HG03196 (cell line): Measurements from ENCODE around the gene CCNA1.

Experiments
- ATAC-seq: cut with Tn5 transposase; IDR thresholded peaks from one replicate; pipeline ENCODE4 v1.9.1; 2021; ENCODE audit not compliant: unreplicated experiment

Gene CCNA1

DNA sequence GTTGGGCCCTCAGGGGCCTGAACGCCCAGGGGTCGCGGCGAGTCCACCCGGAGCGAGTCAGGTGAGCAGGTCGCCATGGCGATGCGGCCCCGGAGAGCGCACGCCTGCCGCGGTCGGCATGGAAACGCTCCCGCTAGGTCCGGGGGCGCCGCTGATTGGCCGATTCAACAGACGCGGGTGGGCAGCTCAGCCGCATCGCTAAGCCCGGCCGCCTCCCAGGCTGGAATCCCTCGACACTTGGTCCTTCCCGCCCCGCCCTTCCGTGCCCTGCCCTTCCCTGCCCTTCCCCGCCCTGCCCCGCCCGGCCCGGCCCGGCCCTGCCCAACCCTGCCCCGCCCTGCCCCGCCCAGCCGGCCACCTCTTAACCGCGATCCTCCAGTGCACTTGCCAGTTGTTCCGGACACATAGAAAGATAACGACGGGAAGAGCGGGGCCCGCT, at the start of gene CCNA1:
Gene CCNA1 (plus strand): TSS at position 390 of the 439 bp plus-strand sequence. CDS start 562 bp downstream, outside the sequence.
- peak; percentile 58 for ATAC-seq

DNA sequence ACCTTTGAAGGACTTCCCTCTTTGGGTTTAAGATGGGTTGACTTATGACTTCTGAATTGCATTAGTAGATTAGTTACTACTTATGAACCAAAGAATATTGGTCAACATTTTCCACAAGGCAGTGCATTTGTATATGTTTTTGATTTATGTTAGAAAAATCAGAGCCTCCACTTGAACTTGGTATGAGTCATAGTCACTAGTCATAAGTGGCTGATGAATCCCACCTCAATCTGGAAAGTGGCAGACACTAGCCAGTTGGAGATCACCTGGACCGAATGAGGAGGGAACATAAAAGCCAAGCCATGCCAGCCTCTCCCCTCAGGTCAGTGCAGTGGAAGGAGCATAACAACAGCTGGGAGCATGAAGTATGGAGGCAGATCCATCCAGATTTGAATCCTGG, 46.8 kb upstream of the CCNA1 start:
- no peak for ATAC-seq

DNA sequence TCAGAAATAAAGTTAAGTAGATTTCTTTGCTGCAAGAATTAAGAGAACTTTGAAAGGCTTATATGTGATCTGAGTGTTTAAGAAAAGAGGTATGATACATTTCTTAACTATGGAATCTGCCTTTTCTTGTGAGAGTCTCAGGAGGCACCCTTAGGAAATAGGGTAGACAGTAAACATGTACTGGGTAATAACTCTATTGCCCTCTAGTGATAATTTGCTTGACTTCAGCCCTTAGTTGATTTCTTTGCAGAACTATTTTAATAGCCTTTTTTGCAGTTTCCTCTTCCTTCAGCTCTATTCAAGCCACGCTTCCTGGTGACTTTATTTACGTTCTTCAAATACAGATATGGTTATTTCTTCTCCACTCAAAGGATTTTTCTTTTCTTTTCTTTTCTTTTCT, 37.0 kb upstream of the CCNA1 start:
- no peak for ATAC-seq

DNA sequence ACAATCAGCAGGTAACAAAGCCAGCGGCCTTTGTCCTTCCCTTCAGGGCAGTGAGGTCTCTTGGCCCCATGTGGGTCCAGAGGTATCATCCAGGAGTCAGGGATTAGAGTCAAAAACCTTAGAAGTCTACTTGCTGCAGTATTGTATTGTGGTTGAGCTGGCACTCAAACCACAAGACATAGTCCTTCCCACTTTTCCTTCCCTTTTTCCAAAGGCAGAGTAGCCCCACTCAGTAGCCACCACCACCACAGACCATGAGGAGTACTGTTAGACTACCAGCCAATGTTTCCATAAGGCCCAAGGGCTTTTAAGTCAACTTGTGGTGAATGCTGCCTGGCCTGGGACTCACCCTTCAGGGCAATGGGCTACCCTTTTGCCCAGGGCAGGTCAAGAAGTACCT, 27.1 kb upstream of the CCNA1 start:
- no peak for ATAC-seq

DNA sequence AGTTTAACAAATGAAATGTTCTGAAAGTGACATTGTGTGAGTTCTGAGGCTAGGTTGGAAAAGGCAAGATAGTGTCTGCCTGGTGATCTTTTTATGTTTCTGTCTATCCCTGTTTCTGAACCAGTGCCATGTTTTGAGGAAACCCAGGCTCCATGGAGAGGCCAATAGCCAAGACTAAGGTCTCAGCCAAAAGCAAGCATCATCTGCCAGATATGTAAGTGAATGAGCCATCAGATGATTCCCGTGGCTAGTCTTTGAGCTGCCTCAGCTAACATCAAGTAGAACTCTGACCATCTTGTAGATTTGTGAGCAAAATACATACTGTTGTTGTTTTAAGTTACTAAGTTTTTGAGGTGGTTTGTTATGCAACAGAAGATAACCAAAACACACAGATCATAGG, 19.6 kb upstream of the CCNA1 start:
- no peak for ATAC-seq

DNA sequence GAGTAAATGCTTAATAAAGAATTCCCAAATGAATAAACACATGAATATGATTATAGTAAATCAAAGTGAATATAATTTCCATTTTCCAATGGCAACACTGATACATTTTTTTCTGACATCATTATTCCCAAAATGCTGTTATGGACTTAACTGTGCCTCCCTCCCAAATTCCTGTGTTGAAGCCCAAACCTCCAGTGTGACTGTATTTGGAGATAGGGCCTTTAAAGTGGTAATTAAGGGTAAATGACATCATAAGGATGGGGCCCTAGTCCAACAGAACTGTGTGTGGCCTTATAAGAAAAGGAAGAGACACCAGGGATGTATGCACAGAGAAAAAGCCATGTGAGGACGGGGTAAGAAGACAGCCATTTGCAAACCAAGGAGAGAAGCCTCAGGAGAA, 19.1 kb upstream of the CCNA1 start:
- no peak for ATAC-seq

DNA sequence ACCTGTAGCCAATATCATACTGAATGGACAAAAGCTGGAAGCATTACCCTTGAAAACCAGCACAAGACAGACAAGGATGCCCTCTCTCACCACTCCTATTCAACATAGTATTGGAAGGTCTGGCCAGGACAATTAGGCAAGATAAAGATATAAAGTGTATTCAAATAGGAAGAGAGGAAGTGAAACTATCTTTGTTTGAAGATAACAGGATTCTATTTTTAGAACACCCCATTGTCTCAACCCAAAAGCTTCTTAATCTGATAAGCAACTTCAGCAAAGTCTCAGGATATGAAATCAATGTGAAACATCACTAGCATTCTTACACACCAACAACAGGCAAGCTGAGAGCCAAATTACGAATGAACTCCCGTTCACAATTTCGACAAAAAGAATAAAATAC, 17.8 kb upstream of the CCNA1 start:
- no peak for ATAC-seq

DNA sequence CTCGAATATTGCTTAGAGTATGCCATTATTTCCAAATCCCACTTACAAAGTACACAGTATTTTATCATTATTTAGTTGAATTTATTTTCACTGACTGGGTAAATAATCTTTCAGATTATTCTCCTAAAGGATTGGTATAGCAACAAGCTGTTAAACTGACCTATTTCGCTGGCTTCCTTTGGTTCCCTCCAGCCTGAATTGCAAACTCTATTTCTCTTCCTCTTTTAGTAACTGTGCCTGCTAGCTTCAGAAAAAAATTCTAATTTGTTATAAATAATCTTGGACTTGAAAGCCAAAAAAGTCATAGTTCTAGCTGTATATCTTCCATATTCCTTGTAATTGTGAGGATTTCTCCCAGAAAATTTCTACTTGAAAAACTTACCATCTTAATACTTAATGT, 15.0 kb upstream of the CCNA1 start:
- ATAC-seq = no peak

DNA sequence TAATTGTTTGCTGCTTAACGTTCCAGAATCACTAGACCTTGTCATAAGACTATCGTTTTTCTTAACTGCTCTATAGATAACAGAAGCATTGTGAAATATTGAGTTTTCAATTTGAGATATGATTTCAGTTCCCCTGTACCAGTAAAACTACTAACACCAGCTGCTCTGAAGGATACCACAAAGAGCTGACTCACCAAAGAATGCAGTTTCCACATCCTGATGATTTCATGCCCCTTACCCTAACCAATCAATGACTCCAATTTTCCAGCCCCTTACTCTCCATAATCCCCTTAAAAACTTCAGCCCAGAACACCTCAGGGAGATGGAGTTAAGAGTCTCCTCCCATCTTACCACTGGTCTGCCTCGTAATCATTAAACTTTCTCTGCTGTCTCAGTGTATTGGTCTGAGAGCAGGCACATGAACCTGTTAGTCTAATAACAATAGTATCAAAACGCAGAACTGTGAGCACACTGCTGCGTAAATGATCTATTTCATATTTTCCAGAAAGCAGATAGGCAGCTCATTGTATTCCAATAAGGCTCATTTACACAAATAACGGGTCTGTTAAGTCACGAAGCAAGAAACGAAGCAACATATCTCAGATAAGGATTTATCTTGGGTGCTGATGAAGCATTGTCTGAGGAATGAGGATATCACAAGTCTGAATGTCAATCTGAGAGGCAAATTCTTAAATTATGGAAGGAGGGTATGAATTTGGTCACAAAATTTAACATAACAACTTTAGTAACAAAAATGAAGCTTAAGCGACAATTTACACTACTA, 14.1 kb upstream of the CCNA1 start:
- peak; percentile 92 for ATAC-seq

DNA sequence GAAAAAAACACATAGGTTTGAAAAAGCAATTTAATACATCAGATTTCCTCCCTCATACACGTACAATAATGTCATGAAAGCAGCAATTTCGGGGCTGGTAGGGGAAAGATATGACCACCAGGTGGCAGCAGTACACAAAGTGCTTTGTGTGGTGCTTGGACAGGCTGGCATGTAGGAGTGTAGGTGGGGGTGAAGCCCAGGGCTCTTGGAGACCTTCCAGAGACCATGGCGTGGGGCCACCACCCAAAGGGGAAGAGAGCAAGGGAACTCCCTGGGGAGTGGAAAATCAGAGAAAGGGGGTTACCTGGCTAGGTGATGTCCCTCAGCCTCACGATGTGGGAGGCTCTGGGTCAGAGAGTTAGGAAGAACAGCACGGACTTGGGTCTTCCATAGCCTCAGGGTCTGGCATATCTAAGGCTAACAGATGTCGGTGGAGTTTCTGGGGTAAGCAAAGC, 11.8 kb upstream of the CCNA1 start:
- ATAC-seq = peak; percentile 55

DNA sequence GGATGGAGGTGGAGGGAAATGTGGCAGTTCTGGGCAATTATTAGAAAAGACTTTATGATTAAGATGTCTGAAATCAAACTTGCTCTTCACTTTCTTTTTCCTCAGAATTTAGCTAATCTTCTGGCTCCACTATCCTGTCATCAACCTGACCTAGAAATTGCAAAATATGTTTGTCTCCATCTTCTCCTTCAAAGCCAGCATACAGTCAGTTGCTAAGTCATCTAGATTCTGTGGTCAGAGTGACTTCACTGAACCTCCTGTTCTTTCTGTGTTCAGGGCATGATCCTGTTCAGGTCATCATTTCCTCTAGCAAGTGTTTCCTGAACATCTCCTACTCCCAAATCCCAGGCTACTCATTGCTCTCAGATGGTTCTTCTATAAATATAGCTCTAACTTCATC, 10.8 kb upstream of the CCNA1 start:
- no peak for ATAC-seq

DNA sequence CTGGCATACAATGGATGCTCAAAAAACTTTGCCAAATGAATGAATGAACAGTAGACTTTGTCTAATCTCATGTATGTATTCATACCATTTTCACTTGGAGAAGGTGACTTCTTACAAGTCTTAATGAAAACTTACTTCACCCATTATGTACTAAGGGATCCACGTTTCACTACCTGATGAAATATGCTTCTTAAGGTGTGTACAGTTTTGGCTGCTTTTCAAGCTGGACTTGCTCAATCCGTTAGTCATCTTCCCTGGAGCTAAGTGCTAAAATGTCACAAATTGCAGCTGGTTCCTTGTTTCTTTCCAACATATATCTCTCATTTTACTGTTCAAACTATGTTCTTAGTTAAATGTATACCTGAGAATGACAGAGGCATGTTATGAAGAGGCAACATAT, 4.2 kb upstream of the CCNA1 start:
- no peak for ATAC-seq

DNA sequence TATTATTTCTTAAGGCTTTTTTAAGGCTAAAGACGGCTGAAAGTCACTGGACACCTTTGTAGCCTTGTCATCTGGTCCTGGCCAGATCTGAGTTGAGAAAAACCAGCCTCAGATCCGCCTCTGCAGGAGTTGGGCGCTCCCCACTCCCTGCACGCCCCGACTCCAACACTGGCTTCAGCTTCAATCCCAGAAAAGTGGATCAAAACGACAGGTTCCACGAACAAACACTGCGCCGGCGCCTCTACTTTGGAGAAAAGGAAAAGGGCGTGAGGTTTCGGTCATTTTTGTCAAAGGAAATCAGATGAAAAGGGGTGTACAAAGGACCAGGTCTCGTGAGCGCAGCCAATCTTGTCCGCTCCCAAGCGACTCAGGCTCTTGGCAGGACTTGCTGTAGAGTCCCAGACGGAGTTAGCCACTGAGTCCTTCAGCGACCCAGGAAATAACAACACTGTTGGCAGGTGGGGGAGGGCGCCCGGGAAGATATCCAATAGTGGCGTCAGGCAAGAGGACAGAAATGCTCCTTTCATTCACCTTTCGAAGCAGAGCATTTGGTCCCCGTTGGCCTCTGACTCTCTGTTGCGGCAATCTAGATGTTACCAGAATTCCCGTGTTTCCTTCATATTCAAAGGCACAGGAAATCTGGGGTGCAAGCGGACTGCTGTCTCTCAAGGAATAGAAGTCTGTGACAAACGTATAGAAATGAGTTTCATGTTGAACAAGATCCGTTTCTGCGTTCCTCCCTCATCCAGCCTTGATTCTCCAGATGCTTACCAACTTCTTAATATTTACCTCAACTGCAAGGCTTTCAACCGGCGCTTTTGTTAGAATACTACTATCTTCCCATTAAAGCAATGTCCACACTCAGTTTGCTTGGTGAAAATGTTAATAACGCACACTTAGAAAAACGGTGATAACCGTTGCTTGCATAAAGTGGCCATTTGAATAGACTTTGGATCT, 1.8 kb upstream of the CCNA1 start:
- no peak for ATAC-seq

DNA sequence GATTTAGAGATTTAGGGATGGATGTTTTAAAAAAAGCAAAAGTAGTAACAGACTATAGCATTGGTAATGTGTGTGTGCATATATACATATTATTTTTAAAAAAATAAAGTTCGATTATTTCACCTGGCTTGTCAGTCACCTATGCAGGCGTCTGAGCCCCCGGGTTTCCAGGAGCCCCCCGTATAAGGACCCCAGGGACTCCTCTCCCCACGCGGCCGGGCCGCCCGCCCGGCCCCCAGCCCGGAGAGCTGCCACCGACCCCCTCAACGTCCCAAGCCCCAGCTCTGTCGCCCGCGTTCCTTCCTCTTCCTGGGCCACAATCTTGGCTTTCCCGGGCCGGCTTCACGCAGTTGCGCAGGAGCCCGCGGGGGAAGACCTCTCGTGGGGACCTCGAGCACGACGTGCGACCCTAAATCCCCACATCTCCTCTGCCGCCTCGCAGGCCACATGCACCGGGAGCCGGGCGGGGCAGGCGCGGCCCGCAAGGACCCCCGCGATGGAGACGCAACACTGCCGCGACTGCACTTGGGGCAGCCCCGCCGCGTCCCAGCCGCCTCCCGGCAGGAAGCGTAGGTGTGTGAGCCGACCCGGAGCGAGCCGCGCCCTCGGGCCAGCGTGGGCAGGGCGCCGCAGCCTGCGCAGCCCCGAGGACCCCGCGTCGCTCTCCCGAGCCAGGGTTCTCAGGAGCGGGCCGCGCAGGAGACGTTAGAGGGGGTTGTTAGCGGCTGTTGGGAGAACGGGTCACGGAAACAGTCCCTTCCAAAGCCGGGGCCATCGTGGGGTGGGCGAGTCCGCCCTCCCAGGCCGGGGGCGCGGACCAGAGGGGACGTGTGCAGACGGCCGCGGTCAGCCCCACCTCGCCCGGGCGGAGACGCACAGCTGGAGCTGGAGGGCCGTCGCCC, 840 bp upstream of the CCNA1 start:
- peak; percentile 46 for ATAC-seq

DNA sequence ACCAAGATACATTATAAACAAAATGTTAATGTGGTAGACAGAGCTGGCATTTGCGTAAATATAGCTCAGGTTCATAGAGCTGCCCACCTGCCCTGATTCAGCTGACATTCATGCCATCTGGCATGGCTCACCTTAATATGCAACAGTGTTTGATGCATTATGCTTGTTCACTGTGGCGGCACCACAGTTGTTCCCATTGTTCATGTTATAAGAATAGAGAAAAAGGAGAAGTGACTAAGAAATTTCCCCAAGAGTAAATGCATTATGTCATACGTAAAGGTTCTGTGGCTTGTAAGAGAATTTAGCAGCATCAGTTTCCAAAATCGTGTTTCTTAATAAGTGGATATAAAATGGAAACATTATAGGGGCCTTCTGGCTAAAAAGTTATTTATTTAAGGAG, 4.5 kb downstream of the CCNA1 start:
- ATAC-seq = no peak

DNA sequence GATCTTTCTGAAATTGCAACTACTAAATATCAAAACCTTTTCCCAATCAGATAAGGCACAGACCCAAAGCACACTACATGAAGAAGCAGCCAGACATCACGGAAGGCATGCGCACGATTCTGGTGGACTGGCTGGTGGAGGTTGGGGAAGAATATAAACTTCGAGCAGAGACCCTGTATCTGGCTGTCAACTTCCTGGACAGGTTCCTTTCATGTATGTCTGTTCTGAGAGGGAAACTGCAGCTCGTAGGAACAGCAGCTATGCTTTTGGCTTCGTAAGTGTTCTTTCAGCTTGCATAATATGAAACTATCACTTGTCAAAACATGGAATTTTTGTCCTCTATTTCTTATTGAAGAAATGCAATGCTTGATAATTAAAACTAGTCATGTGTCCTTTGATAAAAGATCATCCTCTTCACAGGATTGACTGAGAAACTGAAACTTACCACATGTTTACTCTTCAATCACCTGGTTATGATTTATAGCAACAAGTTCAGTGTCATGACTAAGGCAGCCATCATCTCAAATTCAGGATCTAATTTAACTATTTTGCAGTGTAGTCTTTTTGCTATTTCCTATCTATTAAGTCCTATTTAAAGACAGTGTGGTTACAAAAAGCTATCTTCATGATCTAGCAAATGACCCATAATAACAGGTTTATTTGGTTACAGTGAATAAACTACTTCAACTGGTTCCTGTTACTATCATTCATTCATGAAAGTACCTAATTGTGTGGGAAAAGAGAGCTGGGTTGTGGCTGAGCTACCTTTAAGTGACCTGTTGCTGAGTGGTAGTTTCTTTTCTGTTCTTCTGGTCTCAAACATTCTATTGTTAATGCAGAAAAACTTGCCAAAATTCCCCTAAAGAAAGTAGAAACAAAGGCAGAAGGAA, 6.5 kb downstream of the CCNA1 start:
- no peak for ATAC-seq

DNA sequence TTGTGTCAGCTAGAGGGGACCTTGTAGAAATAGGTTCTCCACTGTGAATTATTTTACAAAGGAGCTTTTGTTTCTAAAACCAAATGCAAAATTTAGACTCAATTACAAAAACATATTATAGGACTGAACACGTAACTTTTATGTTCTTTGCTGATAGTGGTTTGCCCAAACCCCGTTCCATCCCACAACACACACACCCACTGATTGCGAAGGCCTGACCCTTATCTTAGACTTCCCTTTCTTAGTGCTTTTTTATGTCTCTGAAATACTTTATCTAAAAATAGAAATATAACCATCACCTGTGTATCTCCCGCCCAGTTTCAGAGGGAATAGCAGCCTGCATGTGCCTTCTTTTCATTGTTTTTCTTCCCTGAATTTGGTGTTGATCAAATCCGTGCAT, 13.0 kb downstream of the CCNA1 start:
- no peak for ATAC-seq

DNA sequence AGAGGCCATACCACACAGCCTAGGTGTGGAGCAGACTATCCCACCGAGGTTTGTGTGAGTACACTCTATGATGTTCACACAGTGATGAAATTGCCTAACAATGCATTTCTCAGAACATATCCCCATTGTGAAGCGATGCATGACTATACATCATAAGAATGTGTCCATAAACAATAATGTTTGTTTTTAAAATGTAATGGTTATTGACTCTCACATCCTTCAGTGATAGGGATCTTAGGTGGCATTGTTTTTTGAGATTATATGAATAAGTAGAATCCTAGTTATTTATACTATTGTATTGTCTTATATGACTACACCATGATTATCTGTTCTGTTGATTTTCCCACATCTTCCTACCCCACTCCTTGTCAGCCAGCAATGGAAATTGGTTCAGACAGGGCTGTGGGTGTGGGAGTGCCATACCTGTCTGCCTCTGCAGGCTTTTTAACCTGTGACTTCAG, 13.6 kb downstream of the CCNA1 start:
- ATAC-seq = no peak

DNA sequence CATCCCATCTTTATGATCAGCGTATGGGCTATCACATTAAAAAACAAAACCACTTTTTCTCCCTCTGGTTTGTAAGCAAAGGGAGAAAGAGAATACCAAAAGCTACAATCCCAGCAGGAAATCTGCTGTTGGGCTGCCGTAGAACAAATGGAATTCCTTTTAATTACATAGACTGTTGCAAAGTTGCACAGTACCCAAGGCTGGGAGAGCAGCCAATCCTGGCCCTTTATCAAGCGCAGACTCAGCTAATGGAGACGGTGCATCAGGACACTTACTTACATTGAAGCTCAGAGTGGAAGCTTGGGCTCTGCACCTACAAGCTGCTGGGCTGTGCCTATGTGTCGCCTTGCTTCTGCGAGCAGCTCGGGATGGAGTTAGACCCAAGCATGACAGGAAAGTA, 15.2 kb downstream of the CCNA1 start:
- no peak for ATAC-seq

DNA sequence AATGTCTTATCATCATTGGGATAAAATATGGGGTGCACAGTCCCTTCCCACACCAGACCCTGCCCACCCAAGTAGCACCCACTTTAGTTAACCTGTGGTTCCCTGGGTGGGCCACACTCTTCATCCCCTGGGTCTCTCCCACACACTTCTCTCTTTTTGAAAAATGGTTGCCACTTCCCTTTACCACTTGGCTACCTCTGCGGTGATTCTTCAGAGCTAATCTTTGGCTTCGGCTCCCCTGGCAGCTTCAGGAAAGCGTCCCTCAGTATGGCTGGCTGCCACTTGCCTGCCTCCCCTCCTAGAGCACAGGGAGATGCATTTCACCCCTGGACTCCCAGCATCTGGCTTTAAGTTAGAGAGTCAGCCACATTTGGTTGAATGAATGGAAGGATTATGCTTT, 18.2 kb downstream of the CCNA1 start:
- no peak for ATAC-seq
